GM12874 (cell line): ENCODE measurements around the gene NOXO1.

Source experiments
- CTCF ChIP-seq: IDR thresholded peaks from 2 replicates; pipeline ENCODE4 v1.5.1; 2011; ENCODE audit warnings: low read depth, mild to moderate bottlenecking, control low read depth, low read length, moderate library complexity; ENCODE audit not compliant: insufficient read depth

Gene NOXO1

GRCh38 chr16:1929105-1929504 lies 52.2 kb downstream of the NOXO1 start:
- no peak for TF ChIP-seq CTCF
